A549 (cell line): ENCODE results near the gene GPRC5A. TPM values are rescaled to one million over a fixed set of nuclear protein-coding genes. Genes with fewer than 3 reads are reported as not detected.
A peak's percentile ranks its signal among the peaks of the same experiment; 100 is the strongest.

Experiments
- ATAC-seq, 2 experiments: fragments of 200-7000 bp in 1 of 2; fragments of >200 bp in 1 of 2; cut with Nextera tagmentation in 1 of 2; cut with Tn5 transposase in 1 of 2; 3 replicates each; pipeline versions ENCODE4 v1.8.0 to v1.9.1; 2018 to 2020; ENCODE audit warnings: mild to moderate bottlenecking in 1 of 2, moderate library complexity in 1 of 2
- CTCF ChIA-PET: fragments of 300-600 bp; sonication (Branson Sonifier 250); formaldehyde crosslinking; extraction: SDS; loops from one replicate; lab custom pipeline; 2021; ENCODE audit warnings: antibody characterized with exemption, inconsistent platforms; lab: Yijun Ruan, JAX
- POLR2A ChIA-PET: fragments of 350-600 bp; formaldehyde crosslinking; extraction: SDS; loops from one replicate; lab custom pipeline; 2021; ENCODE audit warnings: antibody characterized with exemption, inconsistent platforms; lab: Yijun Ruan, JAX
- DNase-seq, 2 experiments: peaks; one replicate each; pipeline versions ENCODE4 v3.0.0 to v3.0.0-alpha.2; 2011 to 2016; ENCODE audit warnings: low read depth in 1 of 2, low spot score in 1 of 2
- FAIRE-seq: peaks from 2 replicates; lab custom pipeline; 2011; peaks lifted over from hg19 to GRCh38; lab: Jason Lieb, UNC
- H3K27ac ChIP-seq, 2 experiments: fragments of >200 bp; sonication (Bioruptor Twin); formaldehyde crosslinking; 3 replicates each; pipeline ENCODE4 v1.5.1; 2016 to 2017
- H3K4me1 ChIP-seq: fragments of >200 bp; sonication (Bioruptor Twin); formaldehyde crosslinking; 3 replicates; pipeline ENCODE4 v1.6.1; 2016
- H3K4me2 ChIP-seq: fragments of >200 bp; sonication (Bioruptor Twin); formaldehyde crosslinking; 3 replicates; pipeline ENCODE4 v1.6.1; 2016
- H3K4me3 ChIP-seq: fragments of >200 bp; sonication (Bioruptor Twin); formaldehyde crosslinking; 3 replicates; pipeline ENCODE4 v1.5.1; 2016
- H3K9me3 ChIP-seq: fragments of >200 bp; sonication (Bioruptor Twin); formaldehyde crosslinking; 3 replicates; pipeline ENCODE4 v1.6.1; 2016
- BCL3 ChIP-seq: fragments of >200 bp; sonication (Bioruptor Twin); formaldehyde crosslinking; IDR thresholded peaks from 3 replicates; pipeline ENCODE4 v1.6.1; 2016
- CBX2 ChIP-seq: fragments of 200-600 bp; sonication (generic); IDR thresholded peaks from 2 replicates; pipeline ENCODE4 v1.6.1; 2016; ENCODE audit warnings: low read depth, mild to moderate bottlenecking, borderline replicate concordance
- CBX8 ChIP-seq: fragments of 200-600 bp; sonication (generic); IDR thresholded peaks from 2 replicates; pipeline ENCODE4 v1.6.1; 2016
- CEBPB ChIP-seq, 2 experiments: fragments of >200 bp in 1 of 2; sonication (Bioruptor Twin) in 1 of 2; formaldehyde crosslinking in 1 of 2; IDR thresholded peaks; 2 replicates each; pipeline ENCODE4 v1.6.1; 2012 to 2016
- EHF ChIP-seq: fragments of 250-450 bp; sonication (Bioruptor Pico); IDR thresholded peaks from 2 replicates; pipeline ENCODE4 v1.5.0; 2020; ENCODE audit warnings: mild to moderate bottlenecking
- FOSB ChIP-seq: fragments of 250-450 bp; sonication (Bioruptor Pico); IDR thresholded peaks from 2 replicates; pipeline ENCODE4 v1.5.0; 2020; ENCODE audit warnings: mild to moderate bottlenecking, moderate library complexity
- FOSL2 ChIP-seq, 2 experiments: fragments of 450-650 bp in 1 of 2; fragments of >200 bp in 1 of 2; sonication (Bioruptor Twin) in 1 of 2; formaldehyde crosslinking; IDR thresholded peaks; 2 replicates each; pipeline versions ENCODE4 v1.5.0 to v1.6.1; 2016 to 2020; ENCODE audit warnings: mild to moderate bottlenecking in 1 of 2, moderate library complexity in 1 of 2
- GATA3 ChIP-seq: IDR thresholded peaks from 2 replicates; pipeline ENCODE4 v1.6.1; 2012; ENCODE audit warnings: borderline replicate concordance
- HEYL ChIP-seq: fragments of 250-450 bp; sonication (Bioruptor Pico); IDR thresholded peaks from 2 replicates; pipeline ENCODE4 v1.8.0; 2021; ENCODE audit warnings: mild to moderate bottlenecking, moderate library complexity
- HMGXB4 ChIP-seq: fragments of 250-450 bp; sonication (Bioruptor Pico); IDR thresholded peaks from 2 replicates; pipeline ENCODE4 v1.5.0; 2021; ENCODE audit warnings: mild to moderate bottlenecking, moderate library complexity, borderline replicate concordance
- HOXA7 ChIP-seq: fragments of 250-450 bp; sonication (Bioruptor Pico); IDR thresholded peaks from 2 replicates; pipeline ENCODE4 v1.5.0; 2020; ENCODE audit warnings: mild to moderate bottlenecking, moderate library complexity
- HOXB13 ChIP-seq: fragments of 250-450 bp; sonication (Bioruptor Pico); IDR thresholded peaks from 2 replicates; pipeline ENCODE4 v1.5.0; 2020; ENCODE audit warnings: low read depth, mild to moderate bottlenecking, moderate library complexity
- HOXB5 ChIP-seq: fragments of 250-450 bp; sonication (Bioruptor Pico); IDR thresholded peaks from 2 replicates; pipeline ENCODE4 v1.5.0; 2020; ENCODE audit warnings: mild to moderate bottlenecking, moderate library complexity
- JUNB ChIP-seq: fragments of >200 bp; sonication (Bioruptor Twin); formaldehyde crosslinking; IDR thresholded peaks from 2 replicates; pipeline ENCODE4 v1.6.1; 2016
- KDM5A ChIP-seq: fragments of 200-600 bp; sonication (generic); IDR thresholded peaks from 2 replicates; pipeline ENCODE4 v1.6.1; 2016; ENCODE audit warnings: antibody characterized with exemption, mild to moderate bottlenecking
- MAFK ChIP-seq: fragments of 450-650 bp; IDR thresholded peaks from 2 replicates; pipeline ENCODE4 v1.6.1; 2014; ENCODE audit not compliant: partially characterized antibody
- MAX ChIP-seq: IDR thresholded peaks from 2 replicates; pipeline ENCODE4 v1.6.1; 2012
- MAZ ChIP-seq: fragments of 150-350 bp; IDR thresholded peaks from 2 replicates; pipeline ENCODE4 v1.6.1; 2014; ENCODE audit warnings: antibody characterized with exemption, low read depth, low read length, borderline replicate concordance
- MYC ChIP-seq: IDR thresholded peaks from 2 replicates; pipeline ENCODE4 v1.6.1; 2012; ENCODE audit warnings: mild to moderate bottlenecking, inconsistent platforms, low read length, improper control_type of control experiment, borderline replicate concordance
- NPAS2 ChIP-seq: fragments of 250-450 bp; sonication (Bioruptor Pico); IDR thresholded peaks from 2 replicates; pipeline ENCODE4 v1.8.0; 2022; ENCODE audit warnings: mild to moderate bottlenecking, moderate library complexity, borderline replicate concordance
- NR3C1 ChIP-seq: fragments of >200 bp; sonication (Bioruptor Twin); formaldehyde crosslinking; IDR thresholded peaks from 3 replicates; pipeline ENCODE4 v1.6.1; 2017
- RAD21 ChIP-seq, 2 experiments: fragments of >200 bp in 1 of 2; sonication (Bioruptor Twin) in 1 of 2; formaldehyde crosslinking in 1 of 2; IDR thresholded peaks in 1 of 2; conservative IDR thresholded peaks in 1 of 2; 2 replicates in 1 of 2; 3 replicates in 1 of 2; pipeline ENCODE4 v1.6.1; 2012 to 2018; ENCODE audit warnings: inconsistent platforms in 1 of 2
- RARB ChIP-seq: fragments of 250-450 bp; sonication (Bioruptor Pico); IDR thresholded peaks from 2 replicates; pipeline ENCODE4 v1.8.0; 2021; ENCODE audit warnings: mild to moderate bottlenecking, moderate library complexity
- RFX5 ChIP-seq: fragments of 450-650 bp; IDR thresholded peaks from 2 replicates; pipeline ENCODE4 v1.7.1; 2014; ENCODE audit warnings: antibody characterized with exemption, mild to moderate bottlenecking, moderate library complexity
- RNF2 ChIP-seq: fragments of 200-600 bp; sonication (generic); IDR thresholded peaks from 2 replicates; pipeline ENCODE4 v1.6.1; 2016; ENCODE audit warnings: low read depth, mild to moderate bottlenecking, antibody characterized with exemption, moderate library complexity, borderline replicate concordance
- SMC3 ChIP-seq: fragments of >200 bp; sonication (Bioruptor Twin); formaldehyde crosslinking; IDR thresholded peaks from 3 replicates; pipeline ENCODE4 v1.6.1; 2018; ENCODE audit warnings: inconsistent platforms
- TFCP2L1 ChIP-seq: fragments of 250-450 bp; sonication (Bioruptor Pico); IDR thresholded peaks from 2 replicates; pipeline ENCODE4 v1.5.0; 2021; ENCODE audit warnings: mild to moderate bottlenecking
- TP53 ChIP-seq: fragments of 250-450 bp; sonication (Bioruptor Pico); IDR thresholded peaks from 2 replicates; pipeline ENCODE4 v1.5.0; 2021; ENCODE audit warnings: mild to moderate bottlenecking, moderate library complexity
- USF2 ChIP-seq: fragments of 450-650 bp; IDR thresholded peaks from 2 replicates; pipeline ENCODE4 v1.6.1; 2014; ENCODE audit warnings: antibody characterized with exemption
- ZFP36 ChIP-seq: fragments of 450-650 bp; IDR thresholded peaks from 2 replicates; pipeline ENCODE4 v1.6.1; 2014; ENCODE audit warnings: borderline replicate concordance; ENCODE audit not compliant: partially characterized antibody
- ZNF302 ChIP-seq: fragments of 250-450 bp; sonication (Bioruptor Pico); IDR thresholded peaks from 2 replicates; pipeline ENCODE4 v1.9.0; 2021; ENCODE audit warnings: inconsistent platforms, mild to moderate bottlenecking, moderate library complexity
- ZSCAN20 ChIP-seq: fragments of 250-450 bp; sonication (Bioruptor Pico); IDR thresholded peaks from 2 replicates; pipeline ENCODE4 v1.8.0; 2022; ENCODE audit warnings: mild to moderate bottlenecking, moderate library complexity
- WGBS: methylation state at CpG from one replicate; pipeline ENCODE4 v1.1.6; 2017; ENCODE audit errors: missing lambda C conversion rate; 5-methylcytosine and 5-hydroxymethylcytosine counted together
- polyA plus RNA-seq, 4 experiments: library from polyadenylated mRNA; depleted of rRNA in 3 of 4; stranded (reverse); fragments of >200 nt; fragmentation: RNase III in 1 of 4; extraction: RNeasy Plus Mini Kit Qiagen cat#74134 plus additional on column Dnase treatment in 1 of 4; gene quantifications; 2 replicates in 3 of 4; 3 replicates in 1 of 4; pipeline ENCODE4 v1.2.3, GENCODE V29; 2011 to 2017

Gene GPRC5A
- polyA plus RNA-seq, 2 of the 4 experiments (the other 2 are of a cell fraction) = 173 to 296 TPM

- TF ChIP-seq RFX5 (no peak), MAX (peak; percentile 95), HOXA7 (CRISPR knock-in tag) (no peak), MYC (no peak), ZSCAN20 (CRISPR knock-in tag) (no peak; the same call in 1 of the 2 replicates), HEYL (CRISPR knock-in tag) (no peak), TP53 (CRISPR knock-in tag) (no peak), JUNB (peak; percentile 96), HMGXB4 (no peak), BCL3 (peak; percentile 78; the same call in 1 of the 3 replicates), ZFP36 (no peak), CBX8 (no peak), GATA3 (peak; percentile 99), CBX2 (no peak), SMC3 (peak; percentile 44; the same call in 1 of the 3 replicates), USF2 (no peak), EHF (CRISPR knock-in tag) (peak; percentile 13; the same call in 1 of the 2 replicates), MAFK (no peak), TFCP2L1 (CRISPR knock-in tag) (no peak), KDM5A (no peak), ZNF302 (CRISPR knock-in tag) (peak; percentile 6; the same call in 1 of the 2 replicates), RAD21 (conservative IDR thresholded peaks at IDR 0.05 in 1 of 2, IDR thresholded peaks at IDR 0.05 in 1 of 2) (peak; percentile 43 to 50; a peak in 3 of 5 replicates), NR3C1 (no peak), CEBPB (IDR thresholded peaks at IDR 0.05) (peak; percentile 15 to 87; a peak in 1 of 4 replicates)
Observed at GRCh38 chr12:12870465-12870864, 20.9 kb upstream of the GPRC5A start (continued).

- FAIRE-seq (no peak), DNase-seq (no peak), ATAC-seq (no peak; a peak in 2 of 6 replicates)
- 0 out of 2 replicates have a peak, but pooled peaks have one; percentile 57 for TF ChIP-seq TP53 (CRISPR knock-in tag)
- 0 out of 2 replicates have a peak, but pooled peaks have one; percentile 48 for TF ChIP-seq ZNF302 (CRISPR knock-in tag)
- TF ChIP-seq HOXB5 (CRISPR knock-in tag) = peak; percentile 72; the same call in 1 of the 2 replicates
- no peak for TF ChIP-seq FOSL2 (IDR thresholded peaks at IDR 0.05)
- no peak for TF ChIP-seq FOSL2 (CRISPR knock-in tag; IDR thresholded peaks at IDR 0.05)
- TF ChIP-seq ZSCAN20 (CRISPR knock-in tag) = 0 out of 2 replicates have a peak, but pooled peaks have one; percentile 14
- peak; percentile 89 for TF ChIP-seq HEYL (CRISPR knock-in tag)
- TF ChIP-seq NPAS2 (CRISPR knock-in tag) = peak; percentile 18; the same call in 1 of the 2 replicates
- peak; percentile 6; the same call in 1 of the 2 replicates for TF ChIP-seq FOSB (CRISPR knock-in tag)
- TF ChIP-seq HOXB13 (CRISPR knock-in tag) = peak; percentile 55; the same call in 1 of the 2 replicates
- 0 out of 2 replicates have a peak, but pooled peaks have one; percentile 46 for TF ChIP-seq RARB (CRISPR knock-in tag)
- no peak for TF ChIP-seq MAZ
- TF ChIP-seq RNF2 = no peak
- TF ChIP-seq EHF (CRISPR knock-in tag) = peak; percentile 76
- TF ChIP-seq HMGXB4 = 0 out of 2 replicates have a peak, but pooled peaks have one; percentile 27
- H3K27ac ChIP-seq = peak overlapping the region; percentile 97 to 98
- POLR2A ChIA-PET = interaction anchor here (1.2 to 3.3 kb wide), 2 partner anchors 20 to 35 kb away, joined by 4 to 28 read pairs; partner anchors contain the start of gene GPRC5A
- peaks cover 6% of the 10 kb centered on the region; the same call in 2 of the 3 replicates for H3K9me3 ChIP-seq
- peaks cover 61% of the 10 kb centered on the region for H3K4me1 ChIP-seq
- WGBS = 39% methylated on average over 6 of the region's 6 CpGs
- H3K4me2 ChIP-seq = peak overlapping the region; percentile 86
- CTCF ChIA-PET = interaction anchor here (0.6 to 5.0 kb wide), 7 partner anchors 12 to 110 kb away, joined by 3 to 34 read pairs (median 4); partner anchors contain the start of gene GPRC5A
- 0 out of 3 replicates have a peak overlapping the region, but pooled peaks have one; percentile 28 for H3K4me3 ChIP-seq
Observed at GRCh38 chr12:12871587-12872138, 19.7 kb upstream of the GPRC5A start.
